Measurements from ENCODE around the gene GEN1. TPM values are rescaled to one million over a fixed set of nuclear protein-coding genes. Genes with fewer than 3 reads are reported as not detected.

The GEN1 gene
- total and polyA plus RNA-seq, 3 donors from 2014 or later = 12.8 to 59.1 (median 31.9) TPM

DNA sequence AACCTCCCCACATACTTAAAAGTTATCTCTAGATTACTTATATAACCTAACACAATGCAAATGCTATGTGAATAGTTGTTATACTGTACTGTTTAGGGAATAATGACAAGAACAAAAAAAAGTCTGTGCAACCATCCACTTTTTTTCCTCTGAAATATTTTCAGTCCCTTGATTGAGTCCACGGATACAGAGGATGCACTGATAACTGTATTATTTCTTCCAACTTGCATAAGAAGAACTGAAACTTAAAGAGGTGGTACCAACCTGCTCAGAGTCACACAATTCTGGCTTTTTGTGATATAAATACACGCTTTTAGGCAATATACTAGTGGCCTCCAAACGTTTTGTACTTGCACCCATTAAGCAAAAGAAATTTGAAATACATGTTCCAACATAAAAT is 1.7 kb upstream of the GEN1 start:
- intact Hi-C loops (cut with DNase I; ENCODE audit: low total_unique reads) = no loop called here
- peak overlapping the region in 1 of 2 donors; percentile 81 for H3K4me3 ChIP-seq
- H3K27ac ChIP-seq = peak overlapping the region; percentile 95 to 96
- H3K4me1 ChIP-seq = no peaks in the 10 kb centered on the region
- no peaks in the 10 kb centered on the region for H3K9me3 ChIP-seq
- no peaks in the 10 kb centered on the region for H3K27me3 ChIP-seq
- no peaks in the 10 kb centered on the region for H3K36me3 ChIP-seq (ENCODE audit: low read depth, missing control alignments)
- no peak for DNase-seq
- TF ChIP-seq, protein P1, sequence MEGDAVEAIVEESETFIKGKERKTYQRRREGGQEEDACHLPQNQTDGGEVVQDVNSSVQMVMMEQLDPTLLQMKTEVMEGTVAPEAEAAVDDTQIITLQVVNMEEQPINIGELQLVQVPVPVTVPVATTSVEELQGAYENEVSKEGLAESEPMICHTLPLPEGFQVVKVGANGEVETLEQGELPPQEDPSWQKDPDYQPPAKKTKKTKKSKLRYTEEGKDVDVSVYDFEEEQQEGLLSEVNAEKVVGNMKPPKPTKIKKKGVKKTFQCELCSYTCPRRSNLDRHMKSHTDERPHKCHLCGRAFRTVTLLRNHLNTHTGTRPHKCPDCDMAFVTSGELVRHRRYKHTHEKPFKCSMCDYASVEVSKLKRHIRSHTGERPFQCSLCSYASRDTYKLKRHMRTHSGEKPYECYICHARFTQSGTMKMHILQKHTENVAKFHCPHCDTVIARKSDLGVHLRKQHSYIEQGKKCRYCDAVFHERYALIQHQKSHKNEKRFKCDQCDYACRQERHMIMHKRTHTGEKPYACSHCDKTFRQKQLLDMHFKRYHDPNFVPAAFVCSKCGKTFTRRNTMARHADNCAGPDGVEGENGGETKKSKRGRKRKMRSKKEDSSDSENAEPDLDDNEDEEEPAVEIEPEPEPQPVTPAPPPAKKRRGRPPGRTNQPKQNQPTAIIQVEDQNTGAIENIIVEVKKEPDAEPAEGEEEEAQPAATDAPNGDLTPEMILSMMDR (IDR thresholded peaks at IDR 0.05) = no peak
- no peak for TF ChIP-seq POLR2A (IDR thresholded peaks at IDR 0.05)
- 27 to 32% methylated on average over 3 of the region's 3 CpGs for WGBS, 2 donors

DNA sequence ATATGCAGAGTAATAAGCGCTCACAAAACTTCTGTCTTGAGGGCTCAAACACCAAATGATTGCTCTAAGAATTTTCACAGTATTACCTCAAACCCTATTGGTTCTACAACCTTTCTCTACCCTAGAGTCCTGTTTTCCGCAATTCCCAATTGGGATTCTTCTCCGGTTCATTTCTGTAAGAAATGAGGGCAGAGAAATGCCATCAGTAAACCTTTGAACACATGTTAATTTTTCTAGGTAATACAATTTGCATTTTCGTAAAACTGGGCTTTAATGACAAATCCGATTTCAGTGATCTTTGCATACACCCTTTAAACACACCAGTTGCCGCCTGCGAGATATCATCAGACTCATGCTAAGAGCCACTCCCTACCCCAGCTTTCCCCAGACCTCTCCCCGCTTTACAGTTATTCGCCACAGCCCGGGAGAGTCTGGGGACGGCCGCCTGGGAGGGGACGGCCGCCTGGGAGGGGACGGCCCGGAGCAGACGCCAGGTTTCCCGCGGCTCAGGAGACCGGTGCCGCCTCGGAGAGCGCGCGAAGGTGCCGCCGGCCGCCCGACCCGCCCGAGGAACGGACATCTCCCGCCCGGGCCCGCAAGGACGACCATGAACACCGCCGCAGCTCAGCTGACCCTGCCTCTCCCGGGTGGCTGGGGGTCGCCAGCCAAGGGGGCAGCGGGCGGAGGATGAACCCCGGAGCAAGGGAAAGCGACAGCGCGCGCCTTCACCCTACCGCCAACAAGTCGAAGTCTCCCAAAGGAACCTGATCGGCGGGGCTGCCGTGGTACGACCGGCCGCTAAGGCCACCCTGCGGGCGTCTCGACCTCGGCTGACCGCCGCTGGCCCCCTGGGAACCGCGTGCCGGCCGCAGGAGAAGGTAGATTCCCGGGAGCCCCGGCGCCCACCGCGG is 791 bp upstream of the GEN1 start:
- 1% methylated on average over 16 to 70 of the region's 70 CpGs for WGBS, 2 donors
- Histone ChIP-seq H3K27me3 (no peaks in the 10 kb centered on the region), H3K27ac (peak overlapping the region; percentile 95 to 96), H3K4me1 (no peaks in the 10 kb centered on the region), H3K4me3 (peak overlapping the region; percentile 81 to 93), H3K36me3 (ENCODE audit: low read depth, missing control alignments) (no peaks in the 10 kb centered on the region), H3K9me3 (no peaks in the 10 kb centered on the region)
- TF ChIP-seq POLR2A (IDR thresholded peaks at IDR 0.05) = no peak
- TF ChIP-seq, protein P1 (IDR thresholded peaks at IDR 0.05) = no peak
- peak; percentile 30 for DNase-seq
- intact Hi-C loops (cut with DNase I; ENCODE audit: low total_unique reads) = no loop called here

DNA sequence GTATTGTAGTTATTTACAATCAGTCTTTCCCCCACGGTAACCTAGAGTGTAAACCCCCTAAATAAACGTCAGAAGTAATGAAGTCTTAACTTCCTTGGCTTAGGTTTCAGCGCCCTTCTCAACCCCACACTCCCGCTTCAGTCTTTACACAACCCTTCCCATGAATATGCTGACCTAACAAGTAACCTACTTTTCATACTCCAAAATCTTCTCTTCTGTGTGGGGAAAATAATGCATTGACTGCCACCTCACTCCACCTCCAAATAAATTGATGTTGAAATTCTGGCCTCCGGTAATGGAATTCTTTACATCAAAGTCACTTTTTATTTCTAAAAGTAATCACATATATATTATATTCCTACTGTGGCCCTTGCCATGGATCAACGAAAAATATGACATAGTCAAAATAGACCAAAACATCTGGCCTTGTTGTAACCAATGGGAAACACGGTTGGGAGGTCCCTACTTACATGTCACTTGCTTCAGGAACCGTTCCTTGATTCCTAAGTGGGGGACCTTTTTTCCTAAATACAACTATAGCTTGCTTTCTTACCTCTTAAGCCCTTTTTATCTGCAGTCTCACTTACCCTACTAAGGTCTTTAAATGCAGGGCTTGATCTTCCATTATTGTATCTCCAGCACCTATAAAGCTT is 961 bp downstream of the GEN1 start:
- H3K9me3 ChIP-seq = no peaks in the 10 kb centered on the region
- H3K4me3 ChIP-seq = peak overlapping the region; percentile 81 to 93
- no peaks in the 10 kb centered on the region for H3K4me1 ChIP-seq
- DNase-seq = no peak
- WGBS, 2 donors = 15 to 16% methylated on average over 8 of the region's 8 CpGs
- H3K36me3 ChIP-seq (ENCODE audit: low read depth, missing control alignments) = no peaks in the 10 kb centered on the region
- H3K27me3 ChIP-seq = no peaks in the 10 kb centered on the region
- TF ChIP-seq, protein P1 (IDR thresholded peaks at IDR 0.05) = no peak
- no peak for TF ChIP-seq POLR2A (IDR thresholded peaks at IDR 0.05)
- peak overlapping the region; percentile 95 to 96 for H3K27ac ChIP-seq
- intact Hi-C loops (cut with DNase I; ENCODE audit: low total_unique reads) = no loop called here

DNA sequence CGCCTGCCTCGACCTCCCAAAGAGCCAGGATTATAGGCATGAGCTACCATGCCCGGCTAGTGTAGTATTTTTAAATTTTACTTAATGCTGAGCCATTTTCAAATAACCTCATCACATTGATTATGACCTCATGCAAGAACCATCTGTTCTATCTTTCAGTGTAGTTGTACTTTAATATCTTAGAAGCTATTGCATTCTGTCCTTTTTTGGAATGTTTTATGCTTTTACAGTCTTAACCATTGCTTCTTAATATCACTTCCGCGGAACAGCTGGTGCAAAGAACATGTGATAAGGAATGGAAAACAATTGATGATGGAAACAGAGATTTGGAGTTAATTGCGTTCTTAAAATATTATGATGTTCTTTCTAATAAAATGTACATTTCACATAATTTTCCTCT is 2.7 kb downstream of the GEN1 start:
- Histone ChIP-seq H3K36me3 (ENCODE audit: low read depth, missing control alignments) (no peaks in the 10 kb centered on the region), H3K4me1 (no peaks in the 10 kb centered on the region), H3K9me3 (no peaks in the 10 kb centered on the region), H3K27me3 (no peaks in the 10 kb centered on the region), H3K4me3 (no peak overlapping the region), H3K27ac (peak overlapping the region; percentile 27 to 61)
- no peak for DNase-seq
- intact Hi-C loops (cut with DNase I; ENCODE audit: low total_unique reads) = no loop called here
- WGBS, 2 donors = 35 to 39% methylated on average over 6 of the region's 6 CpGs
- TF ChIP-seq POLR2A (IDR thresholded peaks at IDR 0.05) = no peak
- TF ChIP-seq, protein P1 (IDR thresholded peaks at IDR 0.05) = no peak

Measured in testis (tissue), 3 donors.